HG03575 (cell line): Measurements from ENCODE around the gene NOSTRIN.
"Not testable (repeated sequence)": the region's sequence is repeated elsewhere in the genome, so short reads cannot be mapped to it uniquely, and the experiment has no call there.

Experiments
- ATAC-seq: cut with Tn5 transposase; IDR thresholded peaks from one replicate; pipeline ENCODE4 v1.9.1; 2021; ENCODE audit not compliant: unreplicated experiment, insufficient number of reproducible peaks, low FRiP score; ENCODE audit errors: extremely low read depth

NOSTRIN gene, protein sequence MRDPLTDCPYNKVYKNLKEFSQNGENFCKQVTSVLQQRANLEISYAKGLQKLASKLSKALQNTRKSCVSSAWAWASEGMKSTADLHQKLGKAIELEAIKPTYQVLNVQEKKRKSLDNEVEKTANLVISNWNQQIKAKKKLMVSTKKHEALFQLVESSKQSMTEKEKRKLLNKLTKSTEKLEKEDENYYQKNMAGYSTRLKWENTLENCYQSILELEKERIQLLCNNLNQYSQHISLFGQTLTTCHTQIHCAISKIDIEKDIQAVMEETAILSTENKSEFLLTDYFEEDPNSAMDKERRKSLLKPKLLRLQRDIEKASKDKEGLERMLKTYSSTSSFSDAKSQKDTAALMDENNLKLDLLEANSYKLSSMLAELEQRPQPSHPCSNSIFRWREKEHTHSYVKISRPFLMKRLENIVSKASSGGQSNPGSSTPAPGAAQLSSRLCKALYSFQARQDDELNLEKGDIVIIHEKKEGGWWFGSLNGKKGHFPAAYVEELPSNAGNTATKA

DNA sequence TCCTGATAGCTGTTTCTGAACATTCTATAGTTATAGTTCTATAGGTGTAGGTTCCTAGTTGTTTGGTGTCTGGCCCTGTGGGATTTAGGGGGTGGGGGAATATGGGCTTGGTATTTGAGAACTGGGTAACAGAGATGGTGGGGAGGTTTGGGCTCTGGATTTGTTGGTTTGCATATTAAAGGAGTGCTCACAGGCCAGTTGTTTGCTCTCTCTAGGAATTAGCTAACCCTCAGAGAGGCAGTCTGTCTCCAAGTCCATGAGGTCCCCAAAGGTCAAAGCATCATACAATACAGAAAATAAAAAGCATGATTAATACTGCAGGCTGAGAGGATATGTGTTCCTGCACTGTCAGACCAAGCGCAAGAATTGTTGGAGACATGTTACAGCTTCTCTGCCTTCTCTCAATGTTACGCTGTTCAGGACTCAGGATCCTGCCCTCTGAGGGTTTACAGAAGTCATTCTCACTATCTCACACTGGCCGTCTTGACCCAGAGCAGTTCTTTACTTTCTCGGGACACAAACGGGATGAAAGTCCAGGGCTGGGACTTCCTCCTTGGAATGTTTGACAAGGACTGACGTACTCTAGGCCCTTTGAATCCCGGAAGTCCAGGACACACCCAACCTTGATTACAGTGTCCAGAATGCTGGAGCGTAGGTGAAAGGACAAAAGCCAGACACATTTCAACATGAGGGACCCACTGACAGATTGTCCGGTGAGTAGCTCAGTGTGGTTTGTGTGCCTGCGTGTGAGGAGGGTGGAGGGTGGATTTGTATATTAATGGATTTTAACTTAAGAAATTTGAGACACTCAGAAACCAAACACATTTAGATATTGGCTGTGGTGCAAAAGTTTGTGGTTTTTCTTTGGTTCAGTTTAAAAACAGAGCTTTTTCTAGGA lies at the start of gene NOSTRIN:
Gene NOSTRIN (plus strand): TSS at position 677 of the 898 bp plus-strand sequence. CDS start 10 bp downstream, at position 687.
- ATAC-seq, result no peak

DNA sequence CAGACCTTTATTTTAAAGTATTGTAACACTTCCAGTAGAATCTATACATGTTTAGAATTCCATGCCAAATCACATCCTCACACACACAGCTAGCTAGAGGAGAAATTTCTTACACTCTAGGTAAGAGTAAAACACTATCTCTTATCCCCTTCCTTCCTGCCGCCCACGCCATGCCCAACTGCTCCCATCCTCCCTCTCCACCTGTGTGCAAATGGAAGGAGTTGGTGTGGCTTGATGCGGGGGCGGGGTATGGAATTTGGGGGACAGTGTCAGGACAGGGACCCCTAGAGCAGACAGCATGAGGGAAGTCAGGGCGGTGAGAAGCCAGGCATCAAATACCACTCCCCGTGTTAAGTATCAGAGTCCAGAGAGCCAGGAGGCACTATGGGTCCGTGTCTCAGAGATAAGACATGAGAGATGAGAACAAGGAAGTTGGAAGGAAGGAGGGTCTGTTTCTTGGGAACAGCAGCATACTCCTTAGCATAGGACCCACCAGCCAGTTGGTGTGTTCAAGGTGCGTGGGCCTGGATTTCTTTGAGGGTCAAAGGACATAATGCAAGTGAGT lies 48.6 kb upstream of the NOSTRIN start:
- ATAC-seq, result no peak

DNA sequence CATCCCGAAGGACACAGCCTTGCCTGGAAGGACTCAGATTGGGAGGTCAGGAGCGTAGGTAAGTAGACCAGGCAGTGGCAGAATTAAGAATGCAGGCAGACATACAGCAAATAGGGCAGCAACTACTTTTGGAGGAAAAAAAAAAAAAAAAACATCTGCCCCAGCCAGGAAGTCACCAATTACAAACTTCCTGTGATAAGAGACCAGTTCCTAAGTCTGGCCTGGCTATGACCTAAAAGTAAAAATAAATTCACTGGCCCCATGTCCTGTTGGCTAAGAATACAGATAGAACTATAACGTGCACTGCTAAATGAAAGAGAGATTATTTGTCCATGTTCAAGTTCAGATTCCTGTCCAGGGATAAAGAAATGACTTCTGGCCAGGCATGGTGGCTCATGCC lies 45.2 kb upstream of the NOSTRIN start:
- ATAC-seq, result no peak

DNA sequence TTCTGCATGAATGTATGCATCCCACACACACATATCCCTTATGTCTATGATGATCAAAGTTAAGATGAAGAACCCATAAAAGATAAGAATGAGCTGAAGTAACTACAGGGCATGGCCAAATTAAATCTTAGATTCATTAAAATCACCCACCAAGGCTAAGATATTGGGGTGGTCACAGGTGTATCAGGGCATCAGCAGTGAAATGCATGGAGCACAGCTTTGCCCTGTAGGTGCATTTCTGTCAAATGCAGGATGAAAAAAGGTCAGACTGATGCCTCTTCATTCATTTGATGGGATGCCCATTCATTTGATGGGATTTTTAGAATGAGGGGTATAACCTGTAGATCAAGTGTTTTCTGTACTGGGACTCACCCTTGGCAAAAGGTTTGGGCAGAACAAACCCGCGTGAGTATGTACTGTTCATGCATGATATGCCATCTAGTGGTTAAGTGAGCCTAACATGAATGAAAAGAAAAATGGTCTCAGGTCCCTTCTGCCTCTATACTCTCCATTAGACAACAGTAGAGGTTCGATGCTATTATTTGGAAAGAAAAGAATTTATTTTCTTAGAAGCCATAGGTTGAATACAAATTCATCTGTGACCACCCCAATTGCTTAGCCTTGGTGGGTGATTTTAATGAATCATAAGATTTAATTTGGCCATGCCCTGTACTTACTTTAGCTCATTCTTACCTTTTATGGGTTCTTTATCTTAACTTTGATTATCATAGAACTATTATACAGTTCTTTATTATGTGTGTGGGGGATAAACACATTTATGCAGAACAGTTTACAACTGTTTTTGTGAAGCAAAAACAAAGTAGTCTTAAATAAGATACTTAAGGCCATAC lies 43.2 kb upstream of the NOSTRIN start:
- ATAC-seq, result no peak

DNA sequence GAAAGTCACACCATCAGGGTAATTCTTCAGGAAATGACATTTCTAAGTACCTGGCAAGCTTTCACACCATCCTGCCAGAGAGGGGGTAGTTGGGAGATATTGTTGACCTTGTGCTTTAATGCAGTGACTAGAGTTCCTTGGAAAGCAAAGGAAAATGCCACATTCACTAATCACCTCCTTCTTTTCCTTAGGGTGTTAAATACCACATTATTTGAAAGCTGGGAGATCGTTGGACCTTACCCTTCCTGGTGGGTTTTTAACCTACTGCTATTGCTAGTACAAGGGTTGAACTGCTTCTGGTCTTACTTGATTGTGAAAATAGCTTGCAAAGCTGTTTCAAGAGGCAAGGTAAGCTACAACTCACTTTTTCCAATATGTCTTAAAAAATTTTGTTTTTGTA lies 37.0 kb upstream of the NOSTRIN start:
- ATAC-seq, result no peak

DNA sequence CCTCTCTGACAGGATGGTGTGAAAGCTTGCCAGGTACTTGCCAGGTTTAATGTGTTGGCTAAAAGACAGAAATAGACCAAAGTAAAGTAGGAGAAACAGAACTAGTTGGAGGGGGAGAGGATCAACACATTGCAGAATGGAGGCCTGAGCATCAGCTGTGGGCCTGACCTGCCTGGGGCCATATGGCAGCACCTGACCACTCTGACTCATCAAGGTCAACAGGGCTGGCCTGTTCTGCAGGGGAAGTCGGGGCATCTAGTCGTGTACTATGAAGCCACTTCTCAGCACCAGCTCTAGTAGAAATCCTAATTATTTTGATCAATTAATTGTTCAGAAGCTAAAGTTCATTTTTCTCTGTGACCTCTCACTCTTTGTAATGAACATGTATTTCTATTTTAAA lies 35.8 kb upstream of the NOSTRIN start:
- no peak for ATAC-seq

DNA sequence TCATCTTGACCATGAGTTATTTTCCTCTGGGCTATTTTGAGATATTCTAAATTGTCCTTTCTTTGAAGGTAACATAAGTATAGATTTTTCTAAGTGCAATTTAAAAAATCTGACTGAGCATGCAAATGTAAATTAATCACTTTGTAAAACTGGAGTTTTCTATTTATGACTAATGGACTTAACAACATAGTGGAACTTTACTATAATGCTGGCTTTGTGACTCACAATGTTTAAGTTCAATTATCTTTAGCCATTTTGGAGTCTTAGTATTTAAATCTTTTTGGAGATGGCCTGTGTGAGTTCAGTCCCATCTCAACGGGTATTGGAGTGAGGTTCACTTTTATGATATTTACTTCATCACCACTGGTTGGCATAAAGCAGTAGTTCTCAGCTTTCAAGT lies 35.2 kb upstream of the NOSTRIN start:
- no peak for ATAC-seq

DNA sequence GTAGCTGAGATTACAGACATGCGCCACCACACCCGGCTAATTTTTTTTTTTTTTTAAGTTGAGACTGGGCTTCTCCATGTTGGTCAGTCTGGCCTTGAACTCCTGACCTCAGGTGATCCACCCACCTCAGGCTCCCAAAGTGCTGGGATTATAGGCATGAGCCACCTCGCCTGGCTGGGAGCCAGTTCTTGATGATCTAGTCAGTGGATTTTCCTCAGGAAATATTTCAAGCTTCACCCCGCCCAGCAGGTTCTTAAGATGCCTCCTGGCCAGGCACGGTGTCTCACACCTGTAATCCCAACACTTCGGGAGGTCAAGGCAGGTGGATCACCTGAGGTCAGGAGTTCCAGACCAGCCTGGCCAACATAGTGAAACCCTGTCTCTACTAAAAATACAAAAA lies 34.1 kb upstream of the NOSTRIN start:
- ATAC-seq, result not testable (repeated sequence)

DNA sequence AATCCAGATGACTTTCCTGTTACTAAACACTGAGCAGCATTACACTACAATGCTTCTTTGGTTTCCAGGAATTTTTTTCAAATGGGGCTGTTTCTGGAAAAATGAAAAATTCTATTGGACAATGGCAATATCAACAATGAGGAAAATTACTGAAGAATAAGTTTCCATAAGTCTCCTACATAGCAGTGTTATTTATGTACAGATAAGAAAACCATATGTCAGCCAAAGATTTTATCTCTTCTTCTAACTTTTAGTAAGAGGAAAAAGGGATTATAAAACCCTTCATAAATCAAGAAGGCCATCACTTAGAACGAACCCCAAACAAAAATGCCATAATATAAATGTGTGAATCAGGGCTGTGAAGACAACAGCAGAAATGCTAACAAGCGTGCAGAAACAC lies 31.6 kb upstream of the NOSTRIN start:
- no peak for ATAC-seq

DNA sequence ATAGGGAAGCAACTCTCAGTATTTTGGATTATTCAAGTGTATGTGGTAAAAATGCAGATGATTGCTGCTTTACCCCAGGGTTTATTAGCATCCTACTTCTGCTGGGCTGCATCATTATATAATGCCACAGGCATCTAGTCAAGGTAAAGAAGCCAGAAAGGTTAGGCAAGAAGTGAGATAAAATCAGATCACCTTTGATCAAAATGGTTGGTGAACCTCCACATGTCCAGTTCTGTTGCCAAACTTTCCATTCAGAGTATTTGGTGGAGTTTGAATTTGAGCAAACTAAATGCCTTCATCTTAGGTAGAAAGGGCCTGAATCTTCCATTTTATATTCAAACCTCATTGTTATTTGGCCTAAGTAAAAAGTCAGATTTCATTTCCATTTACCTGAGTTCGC lies 29.7 kb upstream of the NOSTRIN start:
- no peak for ATAC-seq

DNA sequence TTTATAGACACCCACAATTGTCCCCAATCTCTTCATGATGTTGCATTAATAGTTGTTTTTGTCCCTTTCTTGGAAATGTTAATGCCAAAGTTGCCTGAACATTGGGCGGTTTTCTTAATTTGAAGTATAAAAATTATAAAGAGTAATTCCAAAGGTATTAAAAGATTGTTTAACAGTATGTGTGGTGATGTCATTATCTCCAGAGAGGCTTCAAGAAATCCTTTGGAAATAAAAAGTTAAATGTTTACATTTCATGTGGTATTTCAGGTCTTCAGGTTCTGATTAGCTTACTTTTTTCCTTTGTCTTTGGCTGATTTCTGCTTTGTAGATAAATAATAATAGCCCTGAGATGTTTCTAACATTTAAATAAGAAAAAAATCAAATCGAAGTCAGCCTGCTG lies 29.3 kb upstream of the NOSTRIN start:
- ATAC-seq, result no peak

DNA sequence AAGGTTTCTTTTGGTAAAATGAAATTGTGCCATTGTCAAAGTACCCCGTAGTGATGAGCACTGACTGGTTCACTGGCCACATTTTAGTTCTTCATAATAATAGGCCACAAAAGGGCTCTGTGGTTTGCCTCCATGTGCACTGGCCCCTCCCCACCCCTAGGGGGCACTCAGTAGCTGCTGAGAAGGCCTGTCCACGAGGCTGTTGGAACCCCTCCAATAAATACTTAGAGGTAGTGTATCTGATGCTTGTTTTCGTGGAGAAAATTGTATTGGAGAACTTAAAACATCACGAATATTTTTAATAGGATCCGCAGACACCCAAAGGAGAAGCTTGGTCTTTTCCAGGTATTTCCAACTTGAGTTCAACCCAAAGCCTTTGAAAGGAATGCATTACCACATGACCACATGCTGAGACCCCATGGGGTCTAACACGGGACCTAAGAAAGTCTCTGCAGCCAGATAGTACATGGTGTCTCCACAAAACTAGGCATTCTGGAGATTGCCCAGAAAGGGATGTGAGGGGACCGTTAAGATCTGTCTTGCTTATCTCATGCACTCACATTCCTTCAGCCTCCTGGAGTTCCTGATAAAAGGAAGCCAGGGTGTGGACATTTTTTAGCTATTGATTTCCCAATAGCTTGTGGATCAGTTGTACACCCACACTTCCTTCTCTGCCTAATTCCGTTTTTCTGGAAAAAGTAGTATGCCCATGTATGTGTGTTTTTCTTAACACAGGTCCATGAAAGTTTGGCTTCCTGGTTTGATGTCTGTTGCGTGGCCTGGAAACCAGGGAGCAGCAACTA lies 28.5 kb upstream of the NOSTRIN start:
- ATAC-seq, result no peak

DNA sequence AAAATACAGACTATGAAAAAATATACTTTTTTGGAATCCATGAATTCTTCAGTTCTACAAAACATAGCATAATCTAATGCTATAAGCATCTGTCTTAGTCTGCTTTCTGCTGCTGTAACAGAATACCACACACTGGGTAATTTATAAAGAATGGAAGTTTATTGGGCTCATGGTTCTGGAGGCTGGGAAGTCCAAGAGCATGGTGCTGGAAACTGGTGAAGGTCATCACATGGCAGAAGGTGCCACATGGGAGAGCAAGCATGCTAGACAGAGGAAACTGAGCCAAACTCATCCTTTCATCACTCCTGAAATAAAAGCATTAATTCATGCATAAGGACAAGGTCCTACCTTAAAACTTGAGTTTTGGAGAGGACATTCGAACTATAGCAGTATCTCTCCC lies 26.6 kb upstream of the NOSTRIN start:
- no peak for ATAC-seq

DNA sequence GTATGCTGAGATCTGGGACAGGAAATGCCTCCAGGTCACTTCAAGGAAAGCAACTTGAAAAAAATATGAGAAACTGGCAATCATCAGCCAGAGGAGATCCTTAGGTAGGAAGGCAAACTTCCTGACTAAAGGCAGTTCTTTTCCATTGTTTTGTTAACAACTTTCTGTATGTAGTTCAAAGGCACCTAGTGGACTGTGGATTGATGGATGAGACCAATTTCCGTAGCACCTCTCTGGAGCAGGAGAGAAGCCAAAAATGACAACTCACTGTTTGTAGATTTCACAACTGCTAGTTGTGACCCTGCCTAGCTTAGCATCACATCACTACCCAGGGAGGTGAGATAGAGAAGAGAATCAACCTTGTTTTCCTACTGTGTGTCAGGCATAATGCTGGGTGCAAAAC lies 21.8 kb upstream of the NOSTRIN start:
- ATAC-seq, result no peak

DNA sequence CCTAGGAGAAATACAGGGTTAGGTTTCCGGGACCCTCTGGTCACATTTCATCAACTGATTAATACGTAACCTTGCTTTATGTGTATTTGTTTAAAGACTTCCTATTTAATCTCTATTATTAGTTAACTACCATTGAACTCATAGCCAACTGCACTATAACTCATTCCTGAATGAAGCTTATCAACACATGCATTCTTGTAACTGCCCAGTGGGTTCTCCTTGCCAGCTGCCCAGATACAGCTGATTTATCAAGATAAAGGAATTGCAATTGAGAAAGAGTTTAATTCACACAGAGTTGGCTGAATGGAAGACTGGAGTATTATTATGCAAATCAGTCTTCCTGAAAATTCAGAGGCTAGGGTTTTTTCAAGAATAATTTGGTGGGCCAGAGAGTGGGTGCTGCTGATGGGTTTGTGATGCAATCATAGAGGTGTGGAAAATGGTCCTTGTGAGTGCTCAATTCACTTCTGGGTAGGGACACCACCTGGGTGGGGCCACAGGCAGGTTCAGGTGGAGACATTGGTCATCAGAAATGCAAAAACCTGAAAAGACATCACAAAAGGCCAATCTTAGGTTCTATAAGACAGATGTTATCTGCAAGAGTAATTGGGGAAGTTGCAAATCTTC lies 21.1 kb upstream of the NOSTRIN start:
- no peak for ATAC-seq

DNA sequence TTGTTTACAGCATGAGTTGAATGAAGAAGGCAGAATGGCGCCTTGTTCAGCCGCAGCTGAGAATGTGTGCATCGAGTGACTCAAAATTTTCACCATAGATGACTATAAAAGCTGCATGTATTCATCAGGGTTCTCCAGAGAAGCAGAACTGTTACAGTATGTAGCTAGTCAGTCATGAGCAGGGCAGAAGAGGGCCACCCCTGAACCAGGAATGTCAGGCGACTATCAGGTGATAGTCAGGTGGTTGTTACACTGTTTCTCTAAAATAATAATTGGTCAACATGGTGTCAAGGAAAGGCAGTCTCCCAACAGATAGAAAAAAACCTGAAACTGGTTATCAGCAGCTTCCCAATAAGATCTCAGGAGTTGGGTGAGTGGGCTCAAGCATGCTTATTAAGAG lies 20.2 kb upstream of the NOSTRIN start:
- no peak for ATAC-seq

DNA sequence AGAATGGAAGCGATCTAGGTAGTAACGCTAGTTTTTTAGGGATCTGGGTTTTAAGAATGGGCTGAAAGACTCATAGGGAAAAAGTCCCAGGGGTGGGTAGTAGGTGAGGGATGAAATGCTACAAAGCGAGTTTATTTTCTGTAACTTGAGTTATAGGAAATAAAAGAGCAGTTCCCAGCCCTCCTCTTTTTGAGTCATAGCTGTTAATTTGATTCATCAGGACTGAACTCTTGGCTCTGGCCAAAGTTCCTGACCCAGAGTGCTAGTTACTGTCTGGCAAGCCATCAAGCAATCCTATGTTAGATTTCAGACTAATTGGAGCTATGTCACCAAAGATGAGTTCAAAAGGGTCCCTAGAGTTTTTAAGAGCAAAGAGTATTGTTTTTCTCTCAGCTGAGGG lies 17.4 kb upstream of the NOSTRIN start:
- no peak for ATAC-seq
